Motor neuron (in vitro differentiated cells): ENCODE results near the gene CHN1. TPM values are rescaled to one million over a fixed set of nuclear protein-coding genes. Genes with fewer than 3 reads are reported as not detected.

Source experiments
- ATAC-seq, 8 experiments: fragments of 200-7000 bp; cut with Tn5 transposase; replicated peaks in 6 of 8; 2 replicates each; pipeline ENCODE4 v1.8.0; 2021; ENCODE audit warnings: mild to moderate bottlenecking in 8 of 8, moderate library complexity in 8 of 8
- H3K27ac ChIP-seq, 2 donors: fragments of 250-450 bp; sonication (Bioruptor Pico); 2 replicates each; pipeline ENCODE4 v1.9.0; 2021; ENCODE audit warnings: antibody characterized with exemption in 2 of 2, mild to moderate bottlenecking in 2 of 2, moderate library complexity in 1 of 2
- H3K4me1 ChIP-seq, 2 donors: fragments of 250-450 bp; sonication (Bioruptor Pico); replicated peaks in 1 of 2; 2 replicates each; pipeline ENCODE4 v1.6.1; 2021; ENCODE audit warnings: antibody characterized with exemption in 2 of 2, mild to moderate bottlenecking in 2 of 2, moderate library complexity in 1 of 2
- H3K4me3 ChIP-seq, 5 donors: fragments of 250-450 bp; sonication (Bioruptor Pico); 2 replicates each; pipeline ENCODE4 v1.9.0; 2021; ENCODE audit warnings: antibody characterized with exemption in 5 of 5, mild to moderate bottlenecking in 5 of 5, moderate library complexity in 4 of 5
- WGBS, 10 experiments: fragments of 450-650 bp; shearing (Covaris generic); methylation state at CpG; one replicate each; pipeline ENCODE4 v1.0.0; 2022; 5-methylcytosine and 5-hydroxymethylcytosine counted together
- in situ Hi-C, 9 experiments: fragments of 400-800 bp; cut with MboI; loops; one replicate each; pipeline ENCODE4 v1.15.0; 2021; ENCODE audit warnings: low sequenced_read_pairs in 9 of 9, low pct_unique_long_range_greater_than_20kb in 2 of 9; ENCODE audit not compliant: unreplicated experiment in 9 of 9
- total RNA-seq, 8 experiments: library from RNA; unstranded; fragments of 300-600 nt; gene quantifications; 2 replicates each; pipeline versions ENCODE4 v1.2.3 to v1.2.4, GENCODE V29; 2022

The CHN1 gene
- total RNA-seq, 8 experiments from 2014 or later, result 82.3 to 257 (median 108) TPM

DNA sequence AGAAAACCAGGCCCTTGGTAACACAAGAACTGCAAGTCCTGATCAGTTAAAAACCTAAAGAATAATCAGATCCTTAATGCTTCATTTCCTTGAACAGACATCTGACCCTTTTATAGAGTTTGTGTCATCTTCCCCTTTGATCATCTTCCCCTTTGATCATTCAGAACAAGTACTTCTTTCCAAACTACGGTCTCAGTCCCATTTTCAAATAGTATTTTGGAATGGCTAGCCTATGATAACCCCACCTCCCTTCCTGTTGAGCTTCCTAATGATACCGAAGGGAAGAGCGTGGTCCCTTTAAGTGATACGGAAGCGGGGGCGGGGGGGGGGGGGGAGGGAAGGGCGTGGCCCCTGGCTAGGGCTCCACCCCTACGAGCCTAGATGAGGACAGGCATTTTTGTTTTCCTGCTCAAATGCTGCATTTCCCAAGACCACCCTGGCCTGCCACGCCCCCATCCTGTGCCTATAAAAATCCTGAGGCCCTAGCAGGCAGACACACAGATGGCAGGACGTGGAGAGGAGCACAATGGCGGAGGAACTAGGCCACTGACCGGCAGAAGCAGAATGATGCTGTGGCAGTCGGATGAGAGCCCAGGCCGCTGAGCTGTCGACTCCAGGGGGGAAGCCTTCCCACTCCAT lies 216.8 kb downstream of the CHN1 start:
- WGBS, 10 experiments, result 0 to 60% (median 26%) methylated on average over 1 to 6 of the region's 15 CpGs; no CpG with 5 or more reads in 3 of the 10 experiments
- H3K27ac ChIP-seq, result peak overlapping the region; percentile 83 to 88
- in situ Hi-C loops, result no loop called here
- H3K4me3 ChIP-seq, result no peak overlapping the region
- ATAC-seq, result peak; percentile 8 to 79 (median 47)
- H3K4me1 ChIP-seq, result peaks cover 23 to 35% of the 10 kb centered on the region in 2 donors

DNA sequence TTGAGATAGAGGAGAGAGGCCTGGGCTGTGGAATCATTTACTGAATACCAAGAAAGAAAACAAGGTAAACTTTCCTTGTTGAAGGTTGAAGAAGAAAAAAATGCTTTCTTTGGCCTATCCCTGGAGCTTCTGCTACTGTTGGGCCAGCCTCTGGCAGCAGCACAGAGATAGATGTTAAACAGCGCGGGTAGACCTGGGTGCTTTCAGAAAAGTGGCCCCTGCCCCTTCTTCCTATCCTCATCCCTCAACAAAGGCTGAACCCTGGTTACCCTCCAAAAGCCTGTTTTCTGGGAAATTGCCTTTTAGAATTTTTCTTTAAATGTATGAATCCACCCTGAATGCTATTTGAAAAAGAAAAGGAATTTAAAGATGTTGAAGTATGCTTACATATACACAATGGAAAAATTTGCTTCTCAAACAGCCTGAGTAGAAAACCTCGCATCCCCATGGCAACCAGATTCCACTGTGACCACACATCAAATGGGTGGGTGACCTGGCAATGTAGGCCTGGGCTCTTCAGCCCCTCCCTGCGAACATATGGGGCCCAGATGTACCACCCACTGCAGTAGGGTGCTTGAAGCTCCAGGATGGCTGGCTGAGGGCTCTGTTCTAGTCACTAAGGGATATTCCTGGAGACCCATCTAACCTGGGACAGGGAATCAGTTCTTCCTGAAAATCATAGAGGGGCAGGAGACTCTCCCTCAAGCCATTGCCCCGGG lies 217.5 kb downstream of the CHN1 start:
- no peak overlapping the region for H3K4me3 ChIP-seq
- peak overlapping the region; percentile 38 to 88 for H3K27ac ChIP-seq
- WGBS, 10 experiments, result 0 to 20% (median 0%) methylated on average over 1 to 4 of the region's 5 CpGs; no CpG with 5 or more reads in 1 of the 10 experiments
- ATAC-seq, result peak; percentile 80 to 90 (median 88)
- H3K4me1 ChIP-seq, result peaks cover 23 to 35% of the 10 kb centered on the region in 2 donors
- in situ Hi-C loops, result no loop called here

DNA sequence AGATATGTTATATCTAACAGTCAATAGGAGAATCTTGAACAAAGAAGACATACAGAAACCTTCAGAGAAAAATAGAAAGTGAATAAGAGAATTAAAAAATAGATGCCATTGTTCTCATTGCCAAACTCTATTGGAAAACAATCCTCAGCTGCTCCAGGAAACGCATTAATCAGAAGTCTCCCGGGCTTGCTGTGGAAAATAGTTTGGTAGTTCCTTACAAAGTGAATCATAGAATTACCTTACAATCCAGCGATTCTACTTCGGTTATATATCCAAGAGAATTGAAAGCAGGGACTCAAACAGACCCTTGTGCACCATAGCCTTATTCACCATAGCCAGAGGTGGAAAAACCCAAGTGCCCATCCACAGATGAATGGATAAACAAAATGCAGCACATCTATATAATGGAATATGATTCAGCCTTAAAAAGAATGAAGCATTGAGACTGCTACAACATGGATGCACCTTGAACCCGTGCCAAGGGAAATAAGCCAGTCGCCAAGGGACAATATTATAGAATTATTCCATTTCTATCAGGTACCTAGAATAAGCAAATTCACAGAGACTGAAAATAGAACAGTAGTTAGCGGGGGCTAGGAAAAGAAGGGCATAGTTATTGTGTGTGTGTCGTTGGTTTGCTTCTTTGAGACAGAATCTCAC lies 219.0 kb downstream of the CHN1 start:
- in situ Hi-C loops, result no loop called here
- Histone ChIP-seq H3K4me3 (no peak overlapping the region), H3K4me1 (peaks cover 23 to 35% of the 10 kb centered on the region in 2 donors), H3K27ac (peak overlapping the region in 1 of 2 donors; percentile 80)
- no peak for ATAC-seq
- WGBS, 10 experiments, result 35 to 100% (median 84%) methylated on average over 1 to 7 of the region's 8 CpGs

DNA sequence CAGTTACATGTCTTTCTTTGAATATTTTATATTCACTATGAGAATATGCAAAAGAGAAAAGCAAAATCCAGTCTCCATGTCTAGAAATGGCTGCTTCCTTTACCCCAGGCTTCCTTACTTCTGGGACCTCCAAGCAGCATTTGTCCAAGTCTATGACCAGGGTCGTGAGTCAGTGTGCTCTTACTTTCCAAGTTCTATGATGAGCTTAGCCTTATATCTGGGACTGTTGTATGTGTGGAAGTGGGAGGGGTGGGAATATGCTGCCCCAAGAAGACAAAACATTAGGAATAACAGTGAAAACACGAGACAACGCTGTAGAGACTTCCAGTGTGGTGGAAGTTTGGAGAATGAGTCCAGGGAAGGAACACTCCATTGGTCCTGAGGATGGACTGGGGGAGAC lies 219.7 kb downstream of the CHN1 start:
- Histone ChIP-seq H3K4me3 (no peak overlapping the region), H3K4me1 (peaks cover 23 to 35% of the 10 kb centered on the region in 2 donors), H3K27ac (no peak overlapping the region)
- ATAC-seq, result no peak
- in situ Hi-C loops, result no loop called here
- 20 to 100% (median 74%) methylated on average over 1 to 3 of the region's 3 CpGs for WGBS, 10 experiments

DNA sequence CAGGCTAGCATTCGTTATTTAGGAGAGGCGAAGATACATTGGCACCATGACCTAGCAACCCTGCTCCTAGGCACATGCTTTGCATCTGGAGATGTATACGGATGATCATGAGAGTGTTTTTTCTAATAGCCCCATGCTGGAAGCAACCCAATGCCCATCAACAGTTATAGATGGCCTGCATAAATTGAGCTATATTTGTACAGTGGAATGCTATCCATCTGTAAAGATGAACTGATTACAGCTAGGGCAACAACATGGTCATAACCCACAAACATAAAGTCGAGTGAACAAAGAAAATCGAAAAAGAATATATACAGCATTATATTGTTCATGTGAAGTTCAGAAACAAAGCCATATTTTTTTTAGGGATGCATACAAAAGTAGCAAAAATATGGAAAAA lies 220.3 kb downstream of the CHN1 start:
- no peak overlapping the region for H3K27ac ChIP-seq
- WGBS, 10 experiments, result 28 to 100% (median 94%) methylated on average over 2 to 5 of the region's 5 CpGs; no CpG with 5 or more reads in 1 of the 10 experiments
- in situ Hi-C loops, result no loop called here

DNA sequence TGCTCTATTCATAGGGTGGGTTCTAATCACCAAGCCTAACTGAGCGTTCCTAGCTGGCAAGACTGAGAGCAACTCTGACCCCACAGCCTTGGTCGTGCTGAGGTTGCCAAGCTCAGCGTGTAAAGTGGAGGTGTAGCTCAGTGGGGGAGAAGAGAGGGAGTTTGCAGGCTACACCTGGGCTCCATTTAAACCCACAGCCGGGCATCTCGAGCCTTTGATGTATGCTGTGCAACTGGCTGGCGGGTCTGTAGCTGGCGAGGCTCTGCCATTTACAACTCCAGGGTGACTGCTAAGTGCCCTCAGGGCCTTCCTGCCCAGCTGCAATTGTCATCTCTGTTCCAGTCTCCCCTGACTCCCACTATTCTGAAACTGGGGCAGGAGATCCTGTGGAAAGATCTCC lies 220.9 kb downstream of the CHN1 start:
- WGBS, 10 experiments, result 60 to 100% (median 94%) methylated on average over 1 to 5 of the region's 7 CpGs; no CpG with 5 or more reads in 2 of the 10 experiments
- no peak for ATAC-seq
- Histone ChIP-seq H3K27ac (no peak overlapping the region), H3K4me1 (peaks cover 32 to 44% of the 10 kb centered on the region in 2 donors), H3K4me3 (no peak overlapping the region)
- in situ Hi-C loops, result no loop called here

More for the DNA sequence above, 220.3 kb downstream of the CHN1 start:
- ATAC-seq, result peak in 1 of 8 experiments; percentile 15
- Histone ChIP-seq H3K4me1 (peaks cover 26 to 38% of the 10 kb centered on the region in 2 donors), H3K4me3 (no peak overlapping the region)

DNA sequence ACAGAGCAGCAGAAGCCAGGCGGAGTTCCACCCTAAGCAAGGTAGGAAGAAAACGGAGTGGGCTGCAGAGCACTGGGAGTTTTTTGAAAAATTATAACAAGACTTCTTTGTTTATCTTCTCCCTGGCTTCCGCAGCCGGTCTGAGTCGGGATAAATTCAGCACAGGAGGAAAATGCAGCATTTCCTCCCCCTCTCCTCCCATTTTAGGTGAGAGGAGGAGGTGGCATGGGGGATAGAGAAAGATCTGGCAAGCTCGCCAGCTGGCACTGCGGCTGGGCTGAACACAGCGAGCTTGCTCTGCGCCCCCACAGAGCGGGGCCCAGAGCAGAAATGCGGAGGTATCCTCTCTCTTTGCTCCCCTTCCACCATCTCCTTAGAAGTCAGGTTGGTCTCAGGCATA lies 223.2 kb downstream of the CHN1 start:
- H3K4me1 ChIP-seq, result peaks cover 38 to 42% of the 10 kb centered on the region in 2 donors
- H3K27ac ChIP-seq, result no peak overlapping the region
- ATAC-seq, result no peak
- WGBS, 10 experiments, result 83 to 100% (median 100%) methylated on average over 1 to 4 of the region's 11 CpGs; no CpG with 5 or more reads in 5 of the 10 experiments
- in situ Hi-C loops, result no loop called here
- no peak overlapping the region for H3K4me3 ChIP-seq

DNA sequence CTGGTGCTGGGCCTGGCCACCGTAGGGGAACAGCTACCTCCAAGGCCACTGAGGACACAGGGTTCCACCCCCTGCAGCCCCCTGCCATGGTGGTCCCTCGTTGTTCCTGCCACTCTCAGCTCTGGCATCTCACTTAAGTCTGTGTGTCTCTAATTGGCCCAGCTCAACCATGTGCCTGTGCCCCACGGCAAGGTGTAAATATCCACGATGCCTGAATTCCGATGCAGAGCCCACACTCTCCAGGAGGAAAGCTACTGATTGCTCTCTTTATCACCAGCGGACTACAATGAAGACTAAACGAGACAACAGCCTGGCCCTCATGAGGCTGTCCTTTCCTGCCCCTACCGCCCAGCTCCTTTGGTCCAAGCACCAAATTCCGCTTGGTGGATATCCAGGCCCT lies 223.9 kb downstream of the CHN1 start:
- H3K4me3 ChIP-seq, result no peak overlapping the region
- in situ Hi-C loops, result no loop called here
- peaks cover 37% of the 10 kb centered on the region in 2 donors for H3K4me1 ChIP-seq
- no peak overlapping the region for H3K27ac ChIP-seq
- ATAC-seq, result no peak
- 57 to 100% (median 98%) methylated on average over 1 to 6 of the region's 9 CpGs; no CpG with 5 or more reads in 4 of the 10 experiments for WGBS, 10 experiments

DNA sequence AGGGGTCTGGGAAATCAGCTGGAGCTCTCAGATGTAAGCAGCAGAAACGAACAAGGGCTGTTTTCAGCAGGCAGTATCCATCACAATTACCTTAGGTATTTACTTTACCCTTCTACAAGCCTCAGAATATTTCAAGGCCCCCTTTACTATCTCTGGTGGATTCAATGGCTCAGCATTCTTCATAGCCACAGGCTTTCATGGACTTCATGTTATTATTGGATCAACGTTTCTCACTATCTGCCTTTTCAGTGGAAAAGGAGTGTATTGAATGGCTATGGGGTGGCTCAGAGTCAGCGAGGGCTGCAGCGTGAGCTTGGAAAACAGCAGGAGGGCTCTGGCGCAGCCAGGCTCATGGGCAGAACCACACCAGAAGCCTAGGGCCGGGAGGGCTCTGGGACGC lies 224.3 kb downstream of the CHN1 start:
- in situ Hi-C loops, result no loop called here
- WGBS, 10 experiments, result 45 to 100% (median 86%) methylated on average over 1 to 5 of the region's 7 CpGs; no CpG with 5 or more reads in 2 of the 10 experiments
- Histone ChIP-seq H3K4me1 (peaks cover 33 to 36% of the 10 kb centered on the region in 2 donors), H3K4me3 (no peak overlapping the region), H3K27ac (no peak overlapping the region)
- ATAC-seq, result no peak

DNA sequence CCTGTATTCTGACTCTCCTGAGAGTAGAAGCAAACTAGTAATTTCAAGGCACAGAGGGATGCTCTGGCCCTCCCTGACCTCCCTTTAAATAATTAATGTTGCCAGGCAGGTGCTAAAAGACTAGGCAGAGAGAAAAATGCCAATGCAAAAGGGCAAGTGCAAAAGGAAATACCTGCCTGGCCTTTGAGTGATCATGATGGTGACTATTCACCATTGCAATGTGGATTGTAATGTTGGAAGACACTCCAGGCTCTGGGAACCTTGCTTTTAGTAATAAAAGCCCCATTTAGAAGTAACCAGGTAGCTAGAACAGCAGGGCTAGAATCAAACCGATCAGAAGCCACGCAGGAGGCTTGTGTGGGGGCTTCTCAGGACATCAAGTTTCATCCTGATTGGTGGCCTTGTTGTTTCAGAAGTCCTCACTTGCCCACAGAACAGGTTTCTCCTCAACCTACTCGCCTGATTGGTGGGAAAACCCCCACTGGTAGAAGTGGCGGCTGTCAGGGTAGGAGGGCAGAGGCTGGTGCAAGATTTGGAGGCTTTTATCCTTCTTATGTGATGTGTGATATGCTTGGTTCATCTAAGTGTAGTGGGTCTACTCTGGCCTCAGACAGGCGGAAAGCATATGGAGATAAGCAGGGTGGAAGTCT lies 224.9 kb downstream of the CHN1 start:
- ATAC-seq, result peak in 1 of 8 experiments; percentile 4
- in situ Hi-C loops, result no loop called here
- H3K4me1 ChIP-seq, result peaks cover 30 to 36% of the 10 kb centered on the region in 2 donors
- H3K27ac ChIP-seq, result no peak overlapping the region
- 80 to 100% (median 92%) methylated on average over 2 to 5 of the region's 5 CpGs; no CpG with 5 or more reads in 2 of the 10 experiments for WGBS, 10 experiments
- H3K4me3 ChIP-seq, result no peak overlapping the region

DNA sequence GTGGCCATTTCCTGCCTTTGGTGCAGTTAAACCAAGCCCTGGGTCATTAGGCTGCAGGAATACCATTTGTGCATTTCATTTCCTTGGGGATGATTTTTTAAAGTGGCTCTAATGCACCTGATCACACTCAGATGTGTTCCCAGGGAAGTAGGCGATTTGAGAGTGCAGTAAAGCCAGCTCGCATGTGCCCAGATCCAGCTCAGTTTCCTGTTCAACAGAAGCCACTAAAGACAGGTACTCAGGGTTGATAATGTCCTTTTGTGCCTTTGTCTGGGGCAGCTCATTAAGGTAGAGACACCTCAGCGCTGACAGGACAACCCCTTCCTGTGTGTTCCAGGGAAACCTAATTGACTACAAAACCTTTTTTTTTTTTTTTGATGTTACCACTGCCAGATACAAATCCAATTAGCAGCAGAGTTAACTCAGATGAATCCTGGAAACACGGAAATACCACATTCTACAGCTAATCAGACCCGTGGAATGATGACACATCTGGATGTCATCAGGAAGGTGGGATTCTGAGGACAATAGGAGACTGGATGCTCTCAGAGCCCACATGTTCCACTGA lies 225.7 kb downstream of the CHN1 start:
- Histone ChIP-seq H3K4me3 (no peak overlapping the region), H3K4me1 (peaks cover 36% of the 10 kb centered on the region in 2 donors), H3K27ac (no peak overlapping the region)
- WGBS, 10 experiments, result 42 to 100% (median 93%) methylated on average over 1 to 5 of the region's 5 CpGs; no CpG with 5 or more reads in 3 of the 10 experiments
- ATAC-seq, result peak in 4 of 8 experiments; percentile 32 to 74 (median 55)
- in situ Hi-C loops, result loop anchor here in 2 of 9 experiments (10.0 kb wide), 1 partner anchor 205 kb away; no protein-coding TSS in a partner anchor
